RWPE1 (cell line): ENCODE measurements around the gene TRRAP.
A peak's percentile ranks its signal among the peaks of the same experiment; 100 is the strongest.
"Not testable (repeated sequence)": the region's sequence is repeated elsewhere in the genome, so short reads cannot be mapped to it uniquely, and the experiment has no call there.

Experiments
- CTCF ChIA-PET: fragments of 350-600 bp; sonication (Branson Sonifier 250); formaldehyde crosslinking; extraction: SDS; loops from one replicate; lab custom pipeline; 2021; lab: Yijun Ruan, JAX
- POLR2A ChIA-PET: fragments of 400-600 bp; formaldehyde crosslinking; extraction: SDS; loops from one replicate; lab custom pipeline; 2020; ENCODE audit warnings: antibody characterized with exemption; ENCODE audit not compliant: low non-redundant PET; lab: Yijun Ruan, JAX
- DNase-seq: peaks from one replicate; pipeline ENCODE4 v3.0.0; 2012; ENCODE audit warnings: low spot score
- H3K27ac ChIP-seq: fragments of 450-650 bp; 2 replicates; pipeline ENCODE4 v1.5.1; 2017
- CTCF ChIP-seq: fragments of 450-650 bp; conservative IDR thresholded peaks from 2 replicates; pipeline ENCODE4 v1.5.1; 2017; ENCODE audit warnings: low read depth, mild to moderate bottlenecking

TRRAP gene

DNA sequence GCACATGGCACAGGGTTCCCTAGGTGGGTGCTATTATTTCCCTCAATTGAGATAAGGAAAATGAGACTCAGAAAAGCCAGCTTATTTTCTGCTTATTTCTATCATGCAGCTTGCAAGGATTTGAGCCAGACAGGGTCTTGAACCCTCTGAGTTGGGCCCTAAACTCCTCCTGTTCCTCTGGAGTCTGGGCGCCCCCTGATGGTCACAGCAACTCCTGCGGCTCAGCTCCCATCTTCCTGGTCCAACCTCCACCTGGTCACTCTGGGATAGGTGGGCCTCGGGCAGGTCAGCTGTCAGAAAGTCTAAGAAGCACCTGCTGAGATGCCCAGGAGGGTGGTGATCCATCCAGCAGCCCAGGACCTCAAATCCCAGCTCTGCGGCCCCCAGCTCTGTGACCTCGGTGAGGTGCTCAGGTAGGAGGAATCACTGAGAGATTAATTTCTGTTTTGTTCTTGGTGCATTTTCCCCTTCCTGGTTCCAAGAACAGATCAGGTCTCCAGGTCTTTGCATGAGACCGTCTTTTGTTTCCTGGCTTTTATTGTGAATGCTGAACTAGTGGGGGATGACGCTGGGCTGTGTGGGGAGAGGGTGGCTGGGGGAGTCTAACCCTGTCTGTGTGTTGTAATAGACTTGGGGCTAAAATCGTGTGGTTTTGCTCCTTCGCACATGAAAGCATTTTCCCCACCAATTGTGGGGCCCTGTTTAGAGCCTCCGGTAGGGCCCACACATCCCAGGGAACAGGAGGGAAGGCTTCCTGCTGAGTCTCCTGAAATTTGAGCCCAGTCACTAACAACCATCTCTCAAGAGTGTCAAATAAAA, 41.3 kb upstream of the TRRAP start:
- TF ChIP-seq CTCF: peak; percentile 74
- H3K27ac ChIP-seq: no peak overlapping the region
- ChIA-PET CTCF (interaction anchor here (0.6 to 1.1 kb wide), 11 partner anchors 11 to 414 kb away, joined by 3 to 5 read pairs (median 3); no protein-coding TSS in a partner anchor), POLR2A (no interaction called here)
- peak; percentile 51 for DNase-seq

DNA sequence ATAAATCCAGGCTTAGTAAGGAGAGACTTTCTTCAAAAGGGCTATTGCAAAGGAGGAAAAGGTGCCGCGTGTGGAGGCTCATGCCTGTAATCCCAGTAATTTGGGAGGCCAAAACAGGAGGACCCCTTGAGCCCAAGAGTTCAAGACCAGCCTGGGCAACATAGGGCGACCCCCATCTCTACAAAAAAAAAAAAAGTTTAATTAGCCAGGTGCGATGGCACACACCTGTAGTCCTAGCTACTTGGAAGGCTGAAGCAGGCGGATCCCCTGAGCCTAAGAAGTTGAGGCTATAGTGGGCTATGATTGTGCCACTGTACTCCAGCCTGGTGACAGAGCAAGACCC, 40.7 kb upstream of the TRRAP start:
- POLR2A ChIA-PET: no interaction called here
- CTCF ChIA-PET: interaction anchor here (1.0 kb wide), 1 partner anchor 92 kb away, joined by 5 read pairs; no protein-coding TSS in a partner anchor
- TF ChIP-seq CTCF: no peak
- no peak overlapping the region for H3K27ac ChIP-seq
- no peak for DNase-seq

- no peak for DNase-seq
- ChIA-PET CTCF (interaction anchor here (0.6 to 3.6 kb wide), 5 partner anchors 9 to 419 kb away, joined by 3 to 30 read pairs (median 5); no protein-coding TSS in a partner anchor), POLR2A (no interaction called here)
- no peak overlapping the region for H3K27ac ChIP-seq
- no peak for TF ChIP-seq CTCF
Observed at GRCh38 chr7:98840096-98840495, 38.2 kb upstream of the TRRAP start.

GRCh38 chr7:98840722-98841121, 37.6 kb upstream of the TRRAP start:
- H3K27ac ChIP-seq: no peak overlapping the region
- TF ChIP-seq CTCF: no peak
- DNase-seq: no peak
- CTCF ChIA-PET: interaction anchor here (0.6 to 3.6 kb wide), 10 partner anchors 10 to 1506 kb away, joined by 3 to 30 read pairs (median 4); no protein-coding TSS in a partner anchor
- POLR2A ChIA-PET: no interaction called here

GRCh38 chr7:98841179-98841997, 36.9 kb upstream of the TRRAP start:
- CTCF ChIA-PET: interaction anchor here (0.5 to 3.6 kb wide), 16 partner anchors 8 to 1506 kb away, joined by 3 to 30 read pairs (median 4); no protein-coding TSS in a partner anchor
- H3K27ac ChIP-seq: no peak overlapping the region
- POLR2A ChIA-PET: no interaction called here
- peak; percentile 65 for DNase-seq
- peak; percentile 98 for TF ChIP-seq CTCF

DNA sequence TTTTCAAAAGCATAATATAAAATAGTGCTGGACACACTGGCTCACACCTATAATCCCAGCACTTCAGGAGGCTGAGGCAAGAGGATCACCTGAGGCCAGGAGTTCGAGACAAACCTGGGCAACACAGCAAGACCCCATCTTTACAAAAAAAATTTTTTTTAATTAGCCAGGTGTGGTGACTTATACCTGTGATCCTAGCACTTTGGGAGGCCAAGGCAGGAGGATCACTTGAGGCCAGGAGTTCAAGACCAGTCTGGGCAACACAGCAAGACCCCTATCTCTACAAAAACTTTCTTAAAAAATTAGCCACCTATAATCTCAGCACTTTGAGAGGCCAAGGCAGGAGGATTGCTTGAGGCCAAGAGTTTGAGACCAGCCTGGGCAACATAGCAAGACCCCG, 35.8 kb upstream of the TRRAP start:
- POLR2A ChIA-PET: interaction anchor here (0.6 kb wide), 1 partner anchor 17 kb away, joined by 3 read pairs; no protein-coding TSS in a partner anchor
- not testable (repeated sequence) for H3K27ac ChIP-seq, DNase-seq
- CTCF ChIA-PET: interaction anchor here (0.6 to 2.5 kb wide), 10 partner anchors 9 to 534 kb away, joined by 3 to 30 read pairs (median 4); no protein-coding TSS in a partner anchor
